ENCODE data around the gene SLC9A9.

- TF ChIP-seq CTCF (IDR thresholded peaks at IDR 0.05) (no peak), POLR2A (IDR thresholded peaks at IDR 0.05) (no peak)
These were observed 602.6 kb downstream of the SLC9A9 start for GRCh38 chr3:143245692-143246091.

Measured in uterus (tissue), 2 donors.